ENCODE results near the gene STX3. TPM values are rescaled to one million over a fixed set of nuclear protein-coding genes. Genes with fewer than 3 reads are reported as not detected.
"Not testable (repeated sequence)": the region's sequence is repeated elsewhere in the genome, so short reads cannot be mapped to it uniquely, and the experiment has no call there.

Gene STX3
- total RNA-seq, 1 experiment from 2014 or later = 14.6 TPM

DNA sequence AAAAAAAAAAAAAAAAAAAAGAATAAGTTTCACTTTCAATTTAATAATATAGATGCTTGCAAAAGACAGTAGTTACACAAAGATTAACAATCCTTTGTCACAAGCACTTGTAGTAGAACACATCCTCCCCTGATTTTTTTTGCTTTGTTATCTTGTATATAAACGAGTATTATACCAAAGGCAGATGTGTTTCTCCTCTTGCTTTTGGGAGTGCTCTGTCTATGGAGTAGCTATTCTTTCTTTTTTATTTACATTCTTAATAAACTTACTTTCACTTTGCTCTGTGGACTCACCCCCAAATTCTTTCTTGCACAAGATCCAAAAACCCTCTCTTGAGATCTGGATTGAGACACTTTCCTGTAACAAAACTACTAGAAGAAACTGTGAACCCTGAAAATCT, 58.8 kb downstream of the STX3 start:
- Histone ChIP-seq H3K4me3 (ENCODE audit: low read length) (no peak overlapping the region), H3K9me2 (replicated peaks; ENCODE audit: insufficient read depth, low read length) (no peaks in the 10 kb centered on the region), H3K9me3 (ENCODE audit: low read length) (no peaks in the 10 kb centered on the region), H3K36me3 (ENCODE audit: insufficient read depth, low read length) (no peaks in the 10 kb centered on the region), H3K27me3 (ENCODE audit: low read length) (no peaks in the 10 kb centered on the region), H3K4me1 (ENCODE audit: low read length) (peaks cover 42% of the 10 kb centered on the region), H3K79me2 (ENCODE audit: low read length) (peaks cover 14% of the 10 kb centered on the region), H2AFZ (ENCODE audit: low read length) (no peak overlapping the region), H3K27ac (ENCODE audit: low read length) (no peak overlapping the region), H3K9ac (ENCODE audit: low read length) (no peak overlapping the region), H4K20me1 (ENCODE audit: insufficient read depth, low read depth, low read length) (no peaks in the 10 kb centered on the region), H3K4me2 (ENCODE audit: low read depth, low read length, poor library complexity, severe bottlenecking) (no peak overlapping the region)
- DNase-seq = no peak

DNA sequence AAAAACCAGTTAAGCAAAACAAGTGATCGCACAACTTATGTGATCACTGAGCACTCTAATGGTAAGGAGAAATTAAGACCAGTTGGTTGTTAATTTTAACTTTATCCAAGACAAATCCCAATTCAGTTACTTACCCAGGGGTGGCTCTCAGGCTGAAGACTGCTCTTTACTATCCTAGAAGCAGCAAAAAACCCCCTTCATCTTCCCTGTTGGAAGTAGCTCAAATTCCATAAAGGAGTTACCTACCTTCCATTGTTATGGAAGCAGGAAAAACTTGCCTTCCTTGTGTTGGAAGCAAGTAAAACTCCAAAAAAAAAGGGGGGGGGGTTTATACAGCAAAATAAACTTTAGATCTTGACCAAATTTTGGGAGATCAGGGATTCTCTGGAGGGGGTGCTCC, 60.6 kb downstream of the STX3 start:
- H3K4me2 ChIP-seq (ENCODE audit: low read depth, low read length, poor library complexity, severe bottlenecking) = no peak overlapping the region
- no peak overlapping the region for H3K4me3 ChIP-seq (ENCODE audit: low read length)
- no peaks in the 10 kb centered on the region for H3K79me2 ChIP-seq (ENCODE audit: low read length)
- no peaks in the 10 kb centered on the region for H3K36me3 ChIP-seq (ENCODE audit: insufficient read depth, low read length)
- peaks cover 44% of the 10 kb centered on the region for H3K4me1 ChIP-seq (ENCODE audit: low read length)
- H3K9ac ChIP-seq (ENCODE audit: low read length) = no peak overlapping the region
- H4K20me1 ChIP-seq (ENCODE audit: insufficient read depth, low read depth, low read length) = no peaks in the 10 kb centered on the region
- H3K27me3 ChIP-seq (ENCODE audit: low read length) = no peaks in the 10 kb centered on the region
- H3K27ac ChIP-seq (ENCODE audit: low read length) = no peak overlapping the region
- no peak for DNase-seq
- no peaks in the 10 kb centered on the region for H3K9me3 ChIP-seq (ENCODE audit: low read length)
- no peaks in the 10 kb centered on the region for H3K9me2 ChIP-seq (replicated peaks; ENCODE audit: insufficient read depth, low read length)
- H2AFZ ChIP-seq (ENCODE audit: low read length) = no peak overlapping the region

DNA sequence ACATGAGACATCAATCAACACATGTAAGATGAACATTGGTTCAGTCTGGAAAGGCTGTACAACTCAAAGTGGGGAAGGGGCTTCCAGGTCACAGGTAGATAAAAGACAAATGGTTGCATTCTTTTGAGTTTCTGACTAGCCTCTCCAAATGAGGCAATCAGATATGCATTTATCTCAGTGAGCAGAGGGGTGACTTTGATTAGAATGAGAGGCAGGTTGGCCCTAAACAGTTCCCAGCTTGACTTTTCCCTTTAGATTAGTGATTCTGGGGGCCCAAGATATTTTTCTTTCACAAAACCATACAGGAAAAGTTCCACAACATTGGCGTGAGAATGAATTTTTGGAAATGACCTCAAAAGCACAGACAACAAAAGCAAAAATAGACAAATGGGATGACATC, 61.3 kb downstream of the STX3 start:
- not testable (repeated sequence) for H3K9me3 ChIP-seq (ENCODE audit: low read length); DNase-seq; H2AFZ ChIP-seq (ENCODE audit: low read length); H3K27me3 ChIP-seq (ENCODE audit: low read length); H3K36me3 ChIP-seq (ENCODE audit: insufficient read depth, low read length); H3K9ac ChIP-seq (ENCODE audit: low read length); H3K79me2 ChIP-seq (ENCODE audit: low read length); H3K27ac ChIP-seq (ENCODE audit: low read length); H3K9me2 ChIP-seq (replicated peaks; ENCODE audit: insufficient read depth, low read length); H4K20me1 ChIP-seq (ENCODE audit: insufficient read depth, low read depth, low read length); H3K4me3 ChIP-seq (ENCODE audit: low read length)
- H3K4me1 ChIP-seq (ENCODE audit: low read length) = peaks cover 38% of the 10 kb centered on the region
- peak overlapping the region; percentile 14 for H3K4me2 ChIP-seq (ENCODE audit: low read depth, low read length, poor library complexity, severe bottlenecking)

DNA sequence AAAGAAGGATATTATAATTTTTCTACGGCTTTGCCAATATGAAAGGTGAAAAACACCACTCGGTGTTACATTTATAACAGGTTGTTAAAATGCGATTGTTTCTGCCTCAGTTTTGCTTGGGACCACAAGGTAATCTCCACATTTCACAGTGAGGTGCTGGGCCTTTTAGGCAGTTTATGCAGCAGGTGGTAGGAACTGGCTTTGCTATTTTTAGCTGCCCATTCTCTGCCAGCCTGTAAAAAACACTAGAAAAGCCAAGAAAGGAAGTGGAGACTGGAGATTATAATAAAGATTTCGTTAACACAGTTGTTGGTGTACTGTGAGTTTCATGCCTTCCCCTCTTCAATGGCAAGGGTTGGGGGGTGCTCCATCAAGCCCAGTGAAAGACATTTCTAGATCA, 63.4 kb downstream of the STX3 start:
- H3K4me1 ChIP-seq (ENCODE audit: low read length) = peaks cover 38% of the 10 kb centered on the region
- peak overlapping the region; percentile 39 for H3K4me2 ChIP-seq (ENCODE audit: low read depth, low read length, poor library complexity, severe bottlenecking)
- H3K9ac ChIP-seq (ENCODE audit: low read length) = no peak overlapping the region
- no peak overlapping the region for H3K4me3 ChIP-seq (ENCODE audit: low read length)
- no peaks in the 10 kb centered on the region for H3K79me2 ChIP-seq (ENCODE audit: low read length)
- H3K27me3 ChIP-seq (ENCODE audit: low read length) = no peaks in the 10 kb centered on the region
- H3K9me3 ChIP-seq (ENCODE audit: low read length) = no peaks in the 10 kb centered on the region
- H3K36me3 ChIP-seq (ENCODE audit: insufficient read depth, low read length) = no peaks in the 10 kb centered on the region
- no peaks in the 10 kb centered on the region for H4K20me1 ChIP-seq (ENCODE audit: insufficient read depth, low read depth, low read length)
- H3K27ac ChIP-seq (ENCODE audit: low read length) = no peak overlapping the region
- no peak for DNase-seq
- H2AFZ ChIP-seq (ENCODE audit: low read length) = no peak overlapping the region
- no peaks in the 10 kb centered on the region for H3K9me2 ChIP-seq (replicated peaks; ENCODE audit: insufficient read depth, low read length)

DNA sequence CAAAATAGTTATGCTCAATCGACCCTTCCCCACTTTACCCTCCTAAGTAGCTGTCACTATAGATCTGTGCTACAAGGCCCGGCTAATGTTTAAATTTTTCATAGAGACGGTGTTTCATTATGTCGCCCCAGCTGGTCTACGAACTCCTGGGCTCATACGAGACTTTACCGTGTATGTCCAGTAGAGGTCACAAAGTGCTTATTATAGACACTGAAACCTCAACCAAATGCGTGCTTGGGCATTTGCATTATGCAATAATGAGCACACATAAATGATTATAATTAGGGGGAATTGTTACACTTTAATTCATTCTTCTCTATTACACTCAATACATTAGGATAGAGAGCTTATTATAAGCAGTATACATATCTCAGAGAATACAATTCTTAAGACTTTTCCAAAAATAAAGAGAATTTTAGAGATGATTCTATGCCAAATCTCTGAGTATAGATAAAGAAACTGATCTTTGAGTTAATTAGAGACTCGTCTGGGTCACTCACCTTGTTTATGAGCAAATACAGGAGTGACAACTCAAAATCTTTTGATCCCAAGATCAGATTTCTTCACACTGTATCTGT, 67.9 kb downstream of the STX3 start:
- no peaks in the 10 kb centered on the region for H3K36me3 ChIP-seq (ENCODE audit: insufficient read depth, low read length)
- H3K9me2 ChIP-seq (replicated peaks; ENCODE audit: insufficient read depth, low read length) = no peaks in the 10 kb centered on the region
- H3K4me2 ChIP-seq (ENCODE audit: low read depth, low read length, poor library complexity, severe bottlenecking) = no peak overlapping the region
- H3K4me1 ChIP-seq (ENCODE audit: low read length) = peaks cover 19% of the 10 kb centered on the region
- no peaks in the 10 kb centered on the region for H3K9me3 ChIP-seq (ENCODE audit: low read length)
- H3K9ac ChIP-seq (ENCODE audit: low read length) = no peak overlapping the region
- peak; percentile 68 for DNase-seq
- H3K79me2 ChIP-seq (ENCODE audit: low read length) = no peaks in the 10 kb centered on the region
- H3K4me3 ChIP-seq (ENCODE audit: low read length) = no peak overlapping the region
- no peaks in the 10 kb centered on the region for H4K20me1 ChIP-seq (ENCODE audit: insufficient read depth, low read depth, low read length)
- H2AFZ ChIP-seq (ENCODE audit: low read length) = no peak overlapping the region
- no peaks in the 10 kb centered on the region for H3K27me3 ChIP-seq (ENCODE audit: low read length)
- no peak overlapping the region for H3K27ac ChIP-seq (ENCODE audit: low read length)

DNA sequence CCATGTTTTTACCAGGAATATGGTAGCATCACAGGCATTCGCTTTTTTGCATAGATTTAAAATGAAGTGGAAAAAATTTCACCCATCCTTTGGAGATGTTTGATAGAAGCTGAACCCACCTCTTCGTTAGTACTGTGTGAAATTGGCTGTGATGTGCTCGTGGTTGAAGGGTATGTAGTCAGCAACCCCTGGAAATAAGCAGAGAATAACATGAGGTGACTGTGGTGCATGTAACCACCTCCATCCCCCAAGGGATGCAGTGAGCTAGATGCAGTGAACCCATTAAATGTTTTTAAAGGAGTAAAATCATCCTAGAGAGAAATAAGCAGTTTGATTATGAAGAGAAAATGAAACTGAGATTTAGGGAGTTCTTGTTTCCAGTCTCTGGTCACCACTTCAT, 74.2 kb downstream of the STX3 start:
- Histone ChIP-seq H3K36me3 (ENCODE audit: insufficient read depth, low read length) (no peaks in the 10 kb centered on the region), H3K4me1 (ENCODE audit: low read length) (no peaks in the 10 kb centered on the region), H3K9me2 (replicated peaks; ENCODE audit: insufficient read depth, low read length) (no peaks in the 10 kb centered on the region), H3K9me3 (ENCODE audit: low read length) (no peaks in the 10 kb centered on the region), H3K79me2 (ENCODE audit: low read length) (no peaks in the 10 kb centered on the region), H3K4me3 (ENCODE audit: low read length) (no peak overlapping the region), H3K27me3 (ENCODE audit: low read length) (no peaks in the 10 kb centered on the region), H3K4me2 (ENCODE audit: low read depth, low read length, poor library complexity, severe bottlenecking) (no peak overlapping the region), H3K27ac (ENCODE audit: low read length) (no peak overlapping the region), H3K9ac (ENCODE audit: low read length) (no peak overlapping the region), H4K20me1 (ENCODE audit: insufficient read depth, low read depth, low read length) (no peaks in the 10 kb centered on the region), H2AFZ (ENCODE audit: low read length) (no peak overlapping the region)
- no peak for DNase-seq

DNA sequence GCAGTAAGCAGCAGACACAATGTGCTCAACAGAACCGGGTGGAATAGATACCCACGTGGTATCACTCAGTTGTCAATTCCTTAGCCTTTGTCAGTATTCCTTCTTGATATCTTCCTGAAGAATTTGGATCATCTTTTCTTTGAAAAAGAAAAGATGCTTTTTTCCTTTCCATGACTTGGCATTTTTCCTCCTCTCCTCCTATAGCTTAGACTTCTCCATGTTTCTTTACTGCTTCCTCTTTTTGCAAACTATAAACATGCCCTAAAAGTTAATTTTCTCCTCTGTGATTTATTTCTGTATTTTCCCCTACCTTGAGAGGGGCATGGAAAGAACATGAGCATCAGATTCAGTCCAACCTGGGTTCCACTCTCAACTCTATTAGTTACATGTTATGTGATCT, 78.4 kb downstream of the STX3 start:
- Histone ChIP-seq H3K27ac (ENCODE audit: low read length) (no peak overlapping the region), H3K4me3 (ENCODE audit: low read length) (no peak overlapping the region), H3K9me3 (ENCODE audit: low read length) (no peaks in the 10 kb centered on the region), H3K79me2 (ENCODE audit: low read length) (no peaks in the 10 kb centered on the region), H3K9ac (ENCODE audit: low read length) (no peak overlapping the region), H3K4me2 (ENCODE audit: low read depth, low read length, poor library complexity, severe bottlenecking) (no peak overlapping the region), H3K9me2 (replicated peaks; ENCODE audit: insufficient read depth, low read length) (no peaks in the 10 kb centered on the region), H2AFZ (ENCODE audit: low read length) (no peak overlapping the region), H3K36me3 (ENCODE audit: insufficient read depth, low read length) (no peaks in the 10 kb centered on the region), H3K4me1 (ENCODE audit: low read length) (no peaks in the 10 kb centered on the region), H3K27me3 (ENCODE audit: low read length) (no peaks in the 10 kb centered on the region), H4K20me1 (ENCODE audit: insufficient read depth, low read depth, low read length) (no peaks in the 10 kb centered on the region)
- DNase-seq = no peak

DNA sequence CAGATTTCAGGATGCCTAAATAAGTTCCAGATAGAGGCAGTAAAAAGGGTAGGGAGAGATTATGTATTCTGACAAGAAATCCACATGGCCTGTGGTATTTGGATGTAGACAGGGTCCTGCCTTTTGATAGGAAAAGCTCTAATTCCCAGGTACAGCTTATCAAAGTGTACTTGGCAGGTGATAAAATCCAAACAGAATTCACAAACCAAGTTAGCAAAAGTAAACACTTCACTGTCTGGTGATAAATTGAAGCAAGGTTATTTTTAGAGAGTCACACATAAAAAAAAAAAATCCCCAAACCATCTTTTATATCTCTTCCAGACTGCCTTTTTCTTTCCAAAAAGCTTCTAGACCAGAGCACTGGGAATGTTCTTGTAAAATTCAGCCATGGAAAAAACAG, 84.4 kb downstream of the STX3 start:
- H3K27me3 ChIP-seq (ENCODE audit: low read length) = no peaks in the 10 kb centered on the region
- no peak overlapping the region for H3K4me3 ChIP-seq (ENCODE audit: low read length)
- H3K9me3 ChIP-seq (ENCODE audit: low read length) = no peaks in the 10 kb centered on the region
- no peaks in the 10 kb centered on the region for H3K4me1 ChIP-seq (ENCODE audit: low read length)
- no peaks in the 10 kb centered on the region for H3K36me3 ChIP-seq (ENCODE audit: insufficient read depth, low read length)
- H2AFZ ChIP-seq (ENCODE audit: low read length) = no peak overlapping the region
- H3K4me2 ChIP-seq (ENCODE audit: low read depth, low read length, poor library complexity, severe bottlenecking) = no peak overlapping the region
- DNase-seq = no peak
- no peaks in the 10 kb centered on the region for H4K20me1 ChIP-seq (ENCODE audit: insufficient read depth, low read depth, low read length)
- H3K9ac ChIP-seq (ENCODE audit: low read length) = no peak overlapping the region
- H3K79me2 ChIP-seq (ENCODE audit: low read length) = no peaks in the 10 kb centered on the region
- no peak overlapping the region for H3K27ac ChIP-seq (ENCODE audit: low read length)
- H3K9me2 ChIP-seq (replicated peaks; ENCODE audit: insufficient read depth, low read length) = no peaks in the 10 kb centered on the region

DNA sequence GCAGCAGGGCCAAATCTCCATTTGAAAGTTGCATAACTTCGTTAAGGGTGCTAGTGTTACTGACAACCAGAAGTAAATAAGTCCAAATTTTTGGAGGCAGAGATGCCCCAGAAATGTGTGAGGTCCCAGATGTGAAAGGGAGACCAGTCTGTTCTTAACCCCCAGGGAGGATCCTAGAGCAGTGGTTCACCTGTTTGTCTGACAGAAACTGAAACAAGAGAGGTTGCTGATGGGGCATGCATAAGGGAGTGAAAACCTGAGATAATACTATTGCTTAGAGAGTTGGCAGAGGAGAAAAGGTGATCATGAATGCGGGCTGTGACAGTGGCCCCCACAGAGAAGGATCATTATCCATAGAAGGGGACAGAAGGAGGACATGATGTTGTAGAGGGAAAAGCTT, 86.3 kb downstream of the STX3 start:
- no peaks in the 10 kb centered on the region for H3K27me3 ChIP-seq (ENCODE audit: low read length)

More for the DNA sequence above, 86.3 kb downstream of the STX3 start:
- no peak overlapping the region for H2AFZ ChIP-seq (ENCODE audit: low read length)
- H3K4me3 ChIP-seq (ENCODE audit: low read length) = no peak overlapping the region
- no peaks in the 10 kb centered on the region for H3K4me1 ChIP-seq (ENCODE audit: low read length)
- H3K4me2 ChIP-seq (ENCODE audit: low read depth, low read length, poor library complexity, severe bottlenecking) = no peak overlapping the region
- DNase-seq = no peak
- no peaks in the 10 kb centered on the region for H3K9me3 ChIP-seq (ENCODE audit: low read length)
- H3K9me2 ChIP-seq (replicated peaks; ENCODE audit: insufficient read depth, low read length) = no peaks in the 10 kb centered on the region
- H3K36me3 ChIP-seq (ENCODE audit: insufficient read depth, low read length) = no peaks in the 10 kb centered on the region
- no peak overlapping the region for H3K9ac ChIP-seq (ENCODE audit: low read length)
- H3K79me2 ChIP-seq (ENCODE audit: low read length) = no peaks in the 10 kb centered on the region
- no peaks in the 10 kb centered on the region for H4K20me1 ChIP-seq (ENCODE audit: insufficient read depth, low read depth, low read length)
- H3K27ac ChIP-seq (ENCODE audit: low read length) = no peak overlapping the region

Measured in Karpas-422 (cell line).